H1 (cell line): ENCODE data around the gene DENND4A. TPM values are rescaled to one million over a fixed set of nuclear protein-coding genes. Genes with fewer than 3 reads are reported as not detected.

Experiments used
- CEBPB ChIP-seq: IDR thresholded peaks from 2 replicates; pipeline ENCODE4 v1.6.1; 2012; ENCODE audit warnings: low read depth, low read length
- CHD7 ChIP-seq: fragments of 300-600 bp; sonication (generic); IDR thresholded peaks from 2 replicates; pipeline ENCODE4 v1.7.1; 2012; ENCODE audit warnings: low read length, moderate library complexity, mild to moderate bottlenecking, inconsistent platforms; ENCODE audit not compliant: insufficient replicate concordance
- CREB1 ChIP-seq: IDR thresholded peaks from 2 replicates; pipeline ENCODE4 v1.6.1; 2012; ENCODE audit warnings: inconsistent platforms
- HDAC2 ChIP-seq, 2 experiments: fragments of 300-600 bp in 1 of 2; sonication (generic) in 1 of 2; IDR thresholded peaks; 2 replicates each; pipeline ENCODE4 v1.6.1; 2011 to 2012; ENCODE audit warnings: low read depth in 2 of 2, low read length in 2 of 2, mild to moderate bottlenecking in 2 of 2, moderate library complexity in 2 of 2, borderline replicate concordance in 1 of 2, inconsistent platforms in 1 of 2
- NANOG ChIP-seq: IDR thresholded peaks from 2 replicates; pipeline ENCODE4 v1.6.1; 2011; ENCODE audit warnings: low read length, low read depth, mild to moderate bottlenecking, inconsistent platforms; ENCODE audit not compliant: insufficient read depth, poor library complexity, severe bottlenecking
- RAD21 ChIP-seq, 2 experiments: IDR thresholded peaks in 1 of 2; conservative IDR thresholded peaks in 1 of 2; 2 replicates each; pipeline ENCODE4 v1.6.1; 2011; ENCODE audit warnings: low read depth in 2 of 2, low read length in 2 of 2, improper control_type of control experiment in 1 of 2, inconsistent platforms in 1 of 2, mild to moderate bottlenecking in 1 of 2, moderate library complexity in 1 of 2
- YY1 ChIP-seq: IDR thresholded peaks from 2 replicates; pipeline ENCODE4 v1.6.1; 2011; ENCODE audit warnings: low read depth, mild to moderate bottlenecking, low read length
- polyA plus RNA-seq, 7 experiments: library from polyadenylated mRNA; depleted of rRNA in 3 of 7; stranded (reverse) in 5 of 7; unstranded in 2 of 7; fragments of >200 nt in 5 of 7; fragments of 200-250 nt in 2 of 7; gene quantifications; 1 replicate in 5 of 7; 2 replicates in 1 of 7; 4 replicates in 1 of 7; pipeline versions ENCODE4 v1.2.1 to v1.2.3, GENCODE V29; 2011 to 2013; ENCODE audit warnings: missing spikeins in 2 of 7, mixed read lengths in 2 of 7
- total RNA-seq: library from RNA; stranded (reverse); fragmentation: NEBNext Ultra II Directional; extraction: Animal tissue kit (Norgen Biotek cat#: 25700); gene quantifications from 2 replicates; pipeline ENCODE4 v1.2.1, GENCODE V29; 2021

Gene DENND4A
- total and polyA plus RNA-seq, 2 of the 8 experiments (the other 6 are each of a cell fraction or from before 2014, with no cell fraction given) = 1.3 to 4.7 TPM

- TF ChIP-seq CHD7 = no peak
- TF ChIP-seq RAD21 (IDR thresholded peaks at IDR 0.05 in 1 of 2, conservative IDR thresholded peaks at IDR 0.05 in 1 of 2; ENCODE audit: low read depth in 2 of 2, low read length in 2 of 2) = no peak
- TF ChIP-seq YY1 = no peak
- TF ChIP-seq HDAC2 (IDR thresholded peaks at IDR 0.05; ENCODE audit: borderline replicate concordance in 1 of 2, low read depth in 2 of 2, low read length in 2 of 2) = no peak
- no peak for TF ChIP-seq CREB1
- TF ChIP-seq NANOG = no peak
- TF ChIP-seq CEBPB = no peak
- TF ChIP-seq, all 59 proteins: peak for 0
These were observed 1.7 kb upstream of the DENND4A start (continued) for GRCh38 chr15:65793818-65794104.
